KG1 (cell line): ENCODE results near the gene ZNF793.

Source experiments
- DNase-seq: peaks from one replicate; lab custom pipeline; 2025; lab: John Stamatoyannopoulos, UW

The ZNF793 gene

GRCh38 chr19:37506387-37507166 is at the start of gene ZNF793:
Gene ZNF793 (plus strand): TSS chr19:37506939. CDS start chr19:37523440, 16,501 bp downstream.
- peak; percentile 94 for DNase-seq

- DNase-seq = no peak
These were observed 40.4 kb upstream of the ZNF793 start for GRCh38 chr19:37466277-37466797.

GRCh38 chr19:37466798-37467607 is 39.7 kb upstream of the ZNF793 start, which contains the start of gene ZNF569:
Gene ZNF569 (minus strand): TSS chr19:37467444. CDS start chr19:37444921, 22,523 bp downstream.
- DNase-seq = peak; percentile 77

GRCh38 chr19:37467608-37468090 is 39.1 kb upstream of the ZNF793 start:
- no peak for DNase-seq

- DNase-seq = peak; percentile 59
These were observed 37.6 kb upstream of the ZNF793 start, which contains the start of gene ZNF570 for GRCh38 chr19:37468961-37469777. Gene ZNF570 (plus strand): TSS chr19:37469356. CDS start chr19:37470355, 999 bp downstream.

GRCh38 chr19:37470216-37470615 is 36.5 kb upstream of the ZNF793 start:
- no peak for DNase-seq

- no peak for DNase-seq
These were observed 34.6 kb upstream of the ZNF793 start for GRCh38 chr19:37472165-37472564.

GRCh38 chr19:37484406-37485168 is 22.2 kb upstream of the ZNF793 start:
- no peak for DNase-seq

GRCh38 chr19:37492213-37492612 is 14.5 kb upstream of the ZNF793 start:
- DNase-seq = no peak

GRCh38 chr19:37505958-37506386 is 767 bp upstream of the ZNF793 start:
- no peak for DNase-seq

GRCh38 chr19:37507167-37507464 is 377 bp downstream of the ZNF793 start:
- no peak for DNase-seq

- no peak for DNase-seq
These were observed 4.4 kb downstream of the ZNF793 start for GRCh38 chr19:37511186-37511585.

- no peak for DNase-seq
These were observed 5.1 kb downstream of the ZNF793 start for GRCh38 chr19:37511821-37512220.

- DNase-seq = peak; percentile 19
These were observed 6.7 kb downstream of the ZNF793 start for GRCh38 chr19:37513397-37513796.

- no peak for DNase-seq
These were observed 13.2 kb downstream of the ZNF793 start for GRCh38 chr19:37519890-37520289.

GRCh38 chr19:37537391-37537947 is 30.7 kb downstream of the ZNF793 start:
- no peak for DNase-seq

GRCh38 chr19:37551129-37551993 is 44.6 kb downstream of the ZNF793 start:
- peak; percentile 82 for DNase-seq

GRCh38 chr19:37563518-37563917 is 56.8 kb downstream of the ZNF793 start:
- no peak for DNase-seq

GRCh38 chr19:37564624-37565369 is 58.1 kb downstream of the ZNF793 start:
- DNase-seq = no peak
